Measurements from ENCODE around the gene C4A.
"Not testable (repeated sequence)": the region's sequence is repeated elsewhere in the genome, so short reads cannot be mapped to it uniquely, and the experiment has no call there.

C4A gene

GRCh38 chr6:31961616-31962015 is 20.2 kb upstream of the C4A start:
- no peak for DNase-seq

DNA sequence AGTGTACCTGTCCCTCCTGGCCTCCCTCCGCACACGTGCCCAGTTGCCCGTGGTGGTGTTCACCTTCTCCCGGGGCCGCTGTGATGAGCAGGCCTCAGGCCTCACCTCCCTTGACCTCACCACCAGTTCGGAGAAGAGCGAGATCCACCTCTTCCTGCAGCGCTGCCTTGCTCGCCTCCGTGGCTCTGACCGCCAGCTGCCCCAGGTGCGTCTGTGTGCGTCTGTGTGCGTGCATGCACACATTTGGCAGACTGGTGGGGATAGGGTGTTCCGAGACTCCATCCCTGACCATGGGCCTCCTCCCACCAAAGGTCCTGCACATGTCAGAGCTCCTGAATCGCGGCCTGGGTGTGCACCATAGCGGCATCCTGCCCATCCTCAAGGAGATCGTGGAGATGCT is 17.9 kb upstream of the C4A start:
- no peak for DNase-seq

- no peak for DNase-seq
Measured at GRCh38 chr6:31965700-31966099, 16.2 kb upstream of the C4A start.

- no peak for DNase-seq
Measured at GRCh38 chr6:31966506-31966905, 15.4 kb upstream of the C4A start.

DNA sequence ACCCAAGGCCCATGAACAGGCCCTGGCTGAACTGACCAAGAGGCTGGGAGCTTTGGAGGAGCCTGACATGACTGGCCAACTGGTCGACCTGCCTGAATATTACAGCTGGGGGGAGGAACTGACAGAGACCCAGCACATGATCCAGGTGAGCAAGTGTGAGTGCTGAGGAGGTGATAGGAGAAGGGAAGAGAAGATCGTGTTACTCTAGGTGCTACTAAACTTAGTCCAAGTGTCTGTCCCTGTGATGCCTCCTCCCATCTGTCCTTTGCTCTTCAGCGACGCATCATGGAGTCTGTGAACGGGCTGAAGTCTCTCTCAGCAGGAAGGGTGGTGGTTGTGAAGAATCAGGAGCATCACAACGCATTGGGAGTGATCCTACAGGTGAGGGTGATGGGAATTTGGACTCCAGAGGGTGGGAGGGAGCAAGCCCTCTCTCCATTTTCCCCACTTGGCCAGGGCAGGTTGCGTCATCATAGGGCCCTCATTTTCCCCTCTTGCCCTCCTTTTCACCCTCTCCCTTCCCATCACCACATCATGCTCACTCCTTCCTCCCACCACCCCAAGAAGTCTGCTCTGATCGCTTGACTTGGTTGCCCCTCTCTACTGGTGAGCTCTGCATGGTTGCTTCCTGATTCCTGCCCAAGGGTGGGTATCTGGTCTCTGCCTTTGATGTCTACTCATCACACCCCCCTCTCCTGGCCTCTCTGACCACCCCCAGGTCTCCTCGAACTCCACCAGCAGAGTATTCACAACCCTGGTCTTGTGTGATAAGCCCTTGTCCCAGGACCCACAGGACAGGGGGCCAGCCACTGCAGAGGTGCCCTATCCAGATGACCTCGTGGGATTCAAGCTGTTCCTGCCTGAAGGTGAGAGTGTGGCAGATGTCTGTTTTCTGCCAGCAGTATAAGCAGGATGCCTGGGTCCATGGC is 14.6 kb upstream of the C4A start:
- DNase-seq, result no peak

GRCh38 chr6:31967926-31968320 is 13.9 kb upstream of the C4A start:
- no peak for DNase-seq

GRCh38 chr6:31968326-31968725 is 13.5 kb upstream of the C4A start:
- no peak for DNase-seq

- DNase-seq, result no peak
Measured at GRCh38 chr6:31968791-31969711, 12.8 kb upstream of the C4A start.

DNA sequence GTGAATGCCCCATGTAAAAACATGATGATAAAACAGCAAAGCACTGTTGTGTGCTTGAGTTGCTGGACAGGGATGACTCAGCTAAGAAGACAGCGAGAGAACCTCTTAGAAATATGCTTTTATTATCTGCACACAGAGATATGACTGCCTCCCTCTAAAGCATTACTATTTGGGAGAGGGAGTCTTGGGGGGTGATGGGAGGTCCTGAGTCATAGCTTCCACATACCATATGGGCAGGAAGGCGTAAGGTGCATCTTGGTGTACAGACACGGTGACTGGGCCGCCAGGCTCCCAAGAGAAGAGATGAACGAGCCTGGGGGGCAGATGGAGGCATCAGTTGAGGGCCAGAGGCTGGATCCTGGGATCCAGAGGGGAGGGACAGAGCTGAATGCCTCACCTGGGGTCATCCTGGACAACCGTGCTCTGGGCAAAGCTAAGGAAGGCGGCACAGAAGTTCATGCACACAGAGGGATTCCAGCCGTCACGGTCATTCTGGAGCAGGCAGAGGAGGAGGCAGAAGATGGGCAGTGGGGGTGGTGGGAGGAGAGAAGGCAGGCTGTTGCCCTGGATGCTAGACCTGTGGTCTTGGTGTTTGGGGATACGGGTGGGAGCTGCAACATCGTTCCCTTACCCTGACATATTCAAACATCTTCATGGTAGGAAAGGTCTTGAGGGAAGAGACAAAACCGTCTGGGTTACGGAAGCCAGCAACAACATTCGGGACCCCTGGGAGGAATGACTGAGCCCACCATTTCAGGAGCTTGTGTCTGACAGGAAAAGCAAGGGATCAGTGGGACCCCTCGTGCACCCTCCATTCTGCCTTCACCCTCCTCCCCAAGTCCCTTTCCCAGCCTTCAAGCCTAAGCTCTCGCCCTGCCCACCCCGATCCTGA is 11.9 kb upstream of the C4A start:
- no peak for DNase-seq

GRCh38 chr6:31970604-31971271 is 11.1 kb upstream of the C4A start:
- DNase-seq, result no peak

GRCh38 chr6:31971279-31971992 is 10.4 kb upstream of the C4A start:
- peak; percentile 10 for DNase-seq

DNA sequence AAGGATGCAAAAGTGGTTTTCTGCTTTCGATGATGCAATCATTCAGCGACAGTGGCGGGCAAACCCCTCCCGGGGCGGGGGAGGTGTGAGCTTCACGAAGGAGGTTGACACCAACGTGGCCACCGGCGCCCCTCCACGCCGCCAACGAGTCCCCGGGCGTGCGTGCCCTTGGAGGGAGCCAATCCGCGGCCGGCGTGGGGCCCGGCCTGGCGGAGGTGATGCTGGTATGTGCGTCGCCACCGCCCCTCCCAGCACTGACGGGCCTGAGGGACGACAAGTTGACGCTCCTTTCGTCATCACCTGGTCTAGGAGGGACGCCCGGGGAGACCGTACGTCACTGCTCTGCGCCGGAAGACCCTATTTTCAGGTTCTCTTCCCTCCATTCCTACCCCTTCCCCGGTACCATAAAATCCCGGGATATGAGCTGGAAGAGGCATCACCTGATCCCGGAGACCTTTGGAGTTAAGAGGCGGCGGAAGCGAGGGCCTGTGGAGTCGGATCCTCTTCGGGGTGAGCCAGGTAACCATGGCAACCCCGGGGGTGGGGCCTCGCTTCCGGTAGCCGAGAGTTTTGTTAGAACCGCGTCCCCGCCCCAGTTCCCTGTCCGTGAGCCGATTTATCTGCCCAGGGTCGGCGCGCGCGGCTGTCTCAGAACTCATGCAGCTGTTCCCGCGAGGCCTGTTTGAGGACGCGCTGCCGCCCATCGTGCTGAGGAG is 9.7 kb upstream of the C4A start, which contains the start of gene DXO:
TSS of gene DXO (minus strand) at position 146 of the 716 bp plus-strand sequence. CDS start 463 bp downstream, outside the sequence.
- DNase-seq, result peak; percentile 95

- DNase-seq, result no peak
Measured at GRCh38 chr6:31972709-31973350, 9.0 kb upstream of the C4A start.

- not testable (repeated sequence) for DNase-seq
Measured at GRCh38 chr6:31976065-31976464, 5.8 kb upstream of the C4A start.

GRCh38 chr6:31977816-31978431 is 3.9 kb upstream of the C4A start:
- no peak for DNase-seq

GRCh38 chr6:31978831-31979230 is 3.0 kb upstream of the C4A start:
- no peak for DNase-seq

- DNase-seq, result no peak
Measured at GRCh38 chr6:31979238-31979898, 2.5 kb upstream of the C4A start.

GRCh38 chr6:31980195-31980876 is 1.5 kb upstream of the C4A start:
- DNase-seq, result not testable (repeated sequence)
